ENCODE results near the gene PXMP2. TPM values are rescaled to one million over a fixed set of nuclear protein-coding genes. Genes with fewer than 3 reads are reported as not detected.

The PXMP2 gene
- total RNA-seq, 4 donors from 2014 or later, result 62.1 to 181 (median 128) TPM

GRCh38 chr12:132710405-132711079 is 23.2 kb downstream of the PXMP2 start, which contains the start of gene PGAM5:
TSS of gene PGAM5 (plus strand) at chr12:132710842. CDS start at chr12:132710877, 35 bp downstream.
- Histone ChIP-seq H3K27ac (peak within 1 kb of the TSS; percentile 82 to 91 (median 84)), H3K9me3 (no peaks in the 10 kb centered on the region), H3K36me3 (peaks cover 0 to 5% (median 0%) of the 10 kb centered on the region in 4 donors), H3K4me3 (peak within 1 kb of the TSS; percentile 90 to 94 (median 93)), H3K27me3 (no peaks in the 10 kb centered on the region), H3K4me1 (peaks cover 7 to 24% (median 16%) of the 10 kb centered on the region in 4 donors)
- in situ Hi-C loops (cut with MboI; ENCODE audit: low pct_ligation_motif_present in 1 of 4, low pct_unique_long_range_greater_than_20kb in 1 of 4, low sequenced_read_pairs in 3 of 4) (no loop called here), intact Hi-C loops (cut with DNase I; ENCODE audit: low total_unique reads) (no loop called here)
- DNase-seq, result peak; percentile 93
- TF ChIP-seq POLR2AphosphoS5 (IDR thresholded peaks at IDR 0.05) (peak; percentile 61 to 94 (median 86)), CTCF (IDR thresholded peaks at IDR 0.05) (no peak), EP300 (IDR thresholded peaks at IDR 0.05; ENCODE audit: low read depth) (no peak), POLR2A (IDR thresholded peaks at IDR 0.05) (peak; percentile 78)
- WGBS, 2 donors (ENCODE audit: low coverage in 1 of 2), result 0% methylated on average over 59 of the region's 94 CpGs; no CpG with 5 or more reads in 1 of the 2 donors

GRCh38 chr12:132711080-132711843 is 23.9 kb downstream of the PXMP2 start:
- WGBS, 2 donors (ENCODE audit: low coverage in 1 of 2), result 10 to 55% methylated on average over 6 to 38 of the region's 59 CpGs
- peak overlapping the region; percentile 84 to 94 (median 92) for H3K4me3 ChIP-seq
- in situ Hi-C loops (cut with MboI; ENCODE audit: low pct_ligation_motif_present in 1 of 4, low pct_unique_long_range_greater_than_20kb in 1 of 4, low sequenced_read_pairs in 3 of 4), result no loop called here
- no peak for TF ChIP-seq POLR2A (IDR thresholded peaks at IDR 0.05)
- no peak for TF ChIP-seq EP300 (IDR thresholded peaks at IDR 0.05; ENCODE audit: low read depth)
- no peak for TF ChIP-seq POLR2AphosphoS5 (IDR thresholded peaks at IDR 0.05)
- TF ChIP-seq CTCF (IDR thresholded peaks at IDR 0.05), result no peak
- peak; percentile 33 for DNase-seq
- H3K36me3 ChIP-seq, result peaks cover 0 to 8% (median 0%) of the 10 kb centered on the region in 4 donors
- peaks cover 7 to 24% (median 16%) of the 10 kb centered on the region in 4 donors for H3K4me1 ChIP-seq
- intact Hi-C loops (cut with DNase I; ENCODE audit: low total_unique reads), result no loop called here
- no peaks in the 10 kb centered on the region for H3K27me3 ChIP-seq
- H3K9me3 ChIP-seq, result no peaks in the 10 kb centered on the region
- peak overlapping the region; percentile 82 to 91 (median 84) for H3K27ac ChIP-seq

DNA sequence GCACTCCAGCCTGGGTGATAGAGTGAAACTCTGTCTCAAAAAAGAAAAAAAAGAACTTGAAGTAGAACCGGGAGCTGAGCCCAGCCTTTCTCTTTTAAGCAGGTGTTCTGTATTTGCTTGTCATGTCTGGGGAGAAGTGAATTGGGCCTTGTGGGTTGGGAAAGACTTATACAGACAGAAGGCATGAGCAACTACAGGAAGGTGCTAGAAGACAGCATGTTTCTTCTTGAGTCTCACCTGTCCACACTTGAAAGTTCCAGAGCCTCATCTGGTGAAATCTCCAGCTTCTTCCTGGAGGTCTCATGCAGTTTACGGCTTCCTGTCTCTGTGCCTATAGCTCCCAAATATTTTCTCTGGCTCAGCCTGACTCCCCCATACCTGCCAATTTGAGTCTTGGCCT is 25.7 kb downstream of the PXMP2 start:
- WGBS, 2 donors (ENCODE audit: low coverage in 1 of 2), result 20 to 70% methylated on average over 1 to 2 of the region's 2 CpGs
- H3K4me3 ChIP-seq, result no peak overlapping the region
- intact Hi-C loops (cut with DNase I; ENCODE audit: low total_unique reads), result no loop called here

More for the DNA sequence above, 25.7 kb downstream of the PXMP2 start:
- Histone ChIP-seq H3K27me3 (no peaks in the 10 kb centered on the region), H3K9me3 (no peaks in the 10 kb centered on the region), H3K27ac (no peak overlapping the region), H3K36me3 (peaks cover 0 to 8% (median 3%) of the 10 kb centered on the region in 4 donors), H3K4me1 (peaks cover 7 to 24% (median 16%) of the 10 kb centered on the region in 4 donors)
- no peak for TF ChIP-seq POLR2AphosphoS5 (IDR thresholded peaks at IDR 0.05)
- TF ChIP-seq POLR2A (IDR thresholded peaks at IDR 0.05), result no peak
- TF ChIP-seq CTCF (IDR thresholded peaks at IDR 0.05), result no peak
- no peak for DNase-seq
- in situ Hi-C loops (cut with MboI; ENCODE audit: low pct_ligation_motif_present in 1 of 4, low pct_unique_long_range_greater_than_20kb in 1 of 4, low sequenced_read_pairs in 3 of 4), result no loop called here
